ENCODE measurements around the gene SPDEF. TPM values are rescaled to one million over a fixed set of nuclear protein-coding genes. Genes with fewer than 3 reads are reported as not detected.

SPDEF gene
- total RNA-seq, 1 experiment from 2014 or later, result not detected

GRCh38 chr6:34514593-34515472, 41.3 kb downstream of the SPDEF start:
- in situ Hi-C loops (cut with HindIII; ENCODE audit: low pct_unique_long_range_greater_than_20kb, low sequenced_read_pairs), result no loop called here
- DNase-seq (ENCODE audit: low read depth, low spot score), result no peak

- DNase-seq (ENCODE audit: low read depth, low spot score), result no peak
- in situ Hi-C loops (cut with HindIII; ENCODE audit: low pct_unique_long_range_greater_than_20kb, low sequenced_read_pairs), result no loop called here
Measured at GRCh38 chr6:34514112-34514511, 42.0 kb downstream of the SPDEF start.

GRCh38 chr6:34513646-34514045, 42.5 kb downstream of the SPDEF start:
- no peak for DNase-seq (ENCODE audit: low read depth, low spot score)

GRCh38 chr6:34512738-34513115, 43.4 kb downstream of the SPDEF start:
- no peak for DNase-seq (ENCODE audit: low read depth, low spot score)
- in situ Hi-C loops (cut with HindIII; ENCODE audit: low pct_unique_long_range_greater_than_20kb, low sequenced_read_pairs), result no loop called here

More at GRCh38 chr6:34513646-34514045, 42.5 kb downstream of the SPDEF start:
- in situ Hi-C loops (cut with HindIII; ENCODE audit: low pct_unique_long_range_greater_than_20kb, low sequenced_read_pairs), result no loop called here

- DNase-seq (ENCODE audit: low read depth, low spot score), result no peak
- in situ Hi-C loops (cut with HindIII; ENCODE audit: low pct_unique_long_range_greater_than_20kb, low sequenced_read_pairs), result no loop called here
Measured at GRCh38 chr6:34511915-34512737, 44.0 kb downstream of the SPDEF start.

- DNase-seq (ENCODE audit: low read depth, low spot score), result no peak
- in situ Hi-C loops (cut with HindIII; ENCODE audit: low pct_unique_long_range_greater_than_20kb, low sequenced_read_pairs), result no loop called here
Measured at GRCh38 chr6:34511214-34511914, 44.8 kb downstream of the SPDEF start.

- in situ Hi-C loops (cut with HindIII; ENCODE audit: low pct_unique_long_range_greater_than_20kb, low sequenced_read_pairs), result no loop called here
- no peak for DNase-seq (ENCODE audit: low read depth, low spot score)
Measured at GRCh38 chr6:34510299-34510698, 45.8 kb downstream of the SPDEF start.

- in situ Hi-C loops (cut with HindIII; ENCODE audit: low pct_unique_long_range_greater_than_20kb, low sequenced_read_pairs), result no loop called here
- DNase-seq (ENCODE audit: low read depth, low spot score), result no peak
Measured at GRCh38 chr6:34509782-34510181, 46.3 kb downstream of the SPDEF start.

- in situ Hi-C loops (cut with HindIII; ENCODE audit: low pct_unique_long_range_greater_than_20kb, low sequenced_read_pairs), result no loop called here
- no peak for DNase-seq (ENCODE audit: low read depth, low spot score)
Measured at GRCh38 chr6:34508425-34508824, 47.7 kb downstream of the SPDEF start.

GRCh38 chr6:34506718-34507117, 49.4 kb downstream of the SPDEF start:
- DNase-seq (ENCODE audit: low read depth, low spot score), result no peak
- in situ Hi-C loops (cut with HindIII; ENCODE audit: low pct_unique_long_range_greater_than_20kb, low sequenced_read_pairs), result no loop called here

GRCh38 chr6:34497411-34497810, 58.7 kb downstream of the SPDEF start:
- DNase-seq (ENCODE audit: low read depth, low spot score), result no peak
- in situ Hi-C loops (cut with HindIII; ENCODE audit: low pct_unique_long_range_greater_than_20kb, low sequenced_read_pairs), result no loop called here

GRCh38 chr6:34496103-34496685, 59.9 kb downstream of the SPDEF start:
- in situ Hi-C loops (cut with HindIII; ENCODE audit: low pct_unique_long_range_greater_than_20kb, low sequenced_read_pairs), result no loop called here

GRCh38 chr6:34494973-34495372, 61.2 kb downstream of the SPDEF start:
- DNase-seq (ENCODE audit: low read depth, low spot score), result no peak

More at GRCh38 chr6:34496103-34496685, 59.9 kb downstream of the SPDEF start:
- DNase-seq (ENCODE audit: low read depth, low spot score), result no peak

GRCh38 chr6:34493344-34493743, 62.8 kb downstream of the SPDEF start:
- in situ Hi-C loops (cut with HindIII; ENCODE audit: low pct_unique_long_range_greater_than_20kb, low sequenced_read_pairs), result no loop called here
- DNase-seq (ENCODE audit: low read depth, low spot score), result no peak

More at GRCh38 chr6:34494973-34495372, 61.2 kb downstream of the SPDEF start:
- in situ Hi-C loops (cut with HindIII; ENCODE audit: low pct_unique_long_range_greater_than_20kb, low sequenced_read_pairs), result no loop called here

GRCh38 chr6:34491091-34491430, 65.1 kb downstream of the SPDEF start:
- no peak for DNase-seq (ENCODE audit: low read depth, low spot score)
- in situ Hi-C loops (cut with HindIII; ENCODE audit: low pct_unique_long_range_greater_than_20kb, low sequenced_read_pairs), result no loop called here

GRCh38 chr6:34490390-34491090, 65.6 kb downstream of the SPDEF start:
- in situ Hi-C loops (cut with HindIII; ENCODE audit: low pct_unique_long_range_greater_than_20kb, low sequenced_read_pairs), result no loop called here

GRCh38 chr6:34489207-34489805, 66.8 kb downstream of the SPDEF start:
- no peak for DNase-seq (ENCODE audit: low read depth, low spot score)
- in situ Hi-C loops (cut with HindIII; ENCODE audit: low pct_unique_long_range_greater_than_20kb, low sequenced_read_pairs), result no loop called here

More at GRCh38 chr6:34490390-34491090, 65.6 kb downstream of the SPDEF start:
- DNase-seq (ENCODE audit: low read depth, low spot score), result no peak

Measured in SK-MEL-5 (cell line).